Neural progenitor cell (in vitro differentiated cells): Measurements from ENCODE around the gene RUNX1. TPM values are rescaled to one million over a fixed set of nuclear protein-coding genes. Genes with fewer than 3 reads are reported as not detected.

Source experiments
- DNase-seq: peaks from one replicate; pipeline ENCODE4 v3.0.0-alpha.2; 2016; ENCODE audit warnings: low spot score
- H2AFZ ChIP-seq: fragments of 200-600 bp; sonication (generic); replicated peaks from 2 replicates; pipeline ENCODE4 v1.6.1; 2016; ENCODE audit warnings: antibody characterized with exemption
- H3F3A ChIP-seq: fragments of 200-600 bp; sonication (generic); 2 replicates; pipeline ENCODE4 v1.6.1; 2016; ENCODE audit warnings: antibody characterized with exemption, low read depth
- H3K27ac ChIP-seq: fragments of 200-600 bp; sonication (generic); 2 replicates; pipeline ENCODE4 v1.5.1; 2016; ENCODE audit warnings: mild to moderate bottlenecking
- H3K27me3 ChIP-seq: fragments of 200-600 bp; sonication (generic); 2 replicates; pipeline ENCODE4 v1.6.1; 2016; ENCODE audit warnings: mild to moderate bottlenecking, moderate library complexity
- H3K36me3 ChIP-seq: fragments of 200-600 bp; sonication (generic); 2 replicates; pipeline ENCODE4 v1.5.1; 2016
- H3K4me1 ChIP-seq: fragments of 200-600 bp; sonication (generic); 2 replicates; pipeline ENCODE4 v1.6.1; 2016; ENCODE audit warnings: mixed run types
- H3K4me2 ChIP-seq: fragments of 200-600 bp; sonication (generic); 2 replicates; pipeline ENCODE4 v1.6.1; 2016
- H3K4me3 ChIP-seq: fragments of 200-600 bp; sonication (generic); 2 replicates; pipeline ENCODE4 v1.5.1; 2016
- H3K79me2 ChIP-seq: fragments of 200-600 bp; sonication (generic); 2 replicates; pipeline ENCODE4 v1.6.1; 2016; ENCODE audit warnings: low read depth
- H3K9ac ChIP-seq: fragments of 200-600 bp; sonication (generic); 2 replicates; pipeline ENCODE4 v1.6.1; 2016
- H3K9me3 ChIP-seq: fragments of 200-600 bp; sonication (generic); 2 replicates; pipeline ENCODE4 v1.5.1; 2016; ENCODE audit warnings: low read depth
- H4K20me1 ChIP-seq: fragments of 200-600 bp; sonication (generic); 2 replicates; pipeline ENCODE4 v1.6.1; 2016; ENCODE audit warnings: low read depth
- H3K27ac Mint-ChIP-seq: 3 replicates; pipeline ENCODE4 v1.8.0; 2021; ENCODE audit warnings: mixed read lengths
- H3K27me3 Mint-ChIP-seq: 2 replicates; pipeline ENCODE4 v1.8.0; 2022; ENCODE audit warnings: low read depth, mild to moderate bottlenecking, inconsistent platforms, moderate library complexity, mixed read lengths; ENCODE audit not compliant: insufficient read depth
- H3K36me3 Mint-ChIP-seq: 3 replicates; pipeline ENCODE4 v1.8.0; 2021; ENCODE audit warnings: mixed read lengths
- H3K4me1 Mint-ChIP-seq: 3 replicates; pipeline ENCODE4 v1.8.0; 2021; ENCODE audit warnings: mixed read lengths
- H3K4me3 Mint-ChIP-seq: 3 replicates; pipeline ENCODE4 v1.8.0; 2021; ENCODE audit warnings: mild to moderate bottlenecking, moderate library complexity, mixed read lengths
- H3K9me3 Mint-ChIP-seq: 3 replicates; pipeline ENCODE4 v1.8.0; 2020; ENCODE audit warnings: mixed read lengths
- CTCF ChIP-seq: fragments of 200-600 bp; sonication (generic); IDR thresholded peaks from 2 replicates; pipeline ENCODE4 v1.5.1; 2017; ENCODE audit warnings: antibody characterized with exemption, mild to moderate bottlenecking
- EZH2 ChIP-seq: fragments of 200-600 bp; sonication (generic); IDR thresholded peaks from 2 replicates; pipeline ENCODE4 v1.6.1; 2017; ENCODE audit warnings: antibody characterized with exemption, mild to moderate bottlenecking, moderate library complexity
- EZH2phosphoT487 ChIP-seq: fragments of 200-600 bp; sonication (generic); IDR thresholded peaks from 2 replicates; pipeline ENCODE4 v1.6.1; 2017; ENCODE audit warnings: antibody characterized with exemption
- total RNA-seq: library from RNA; depleted of rRNA; stranded (reverse); fragments of >200 nt; gene quantifications from 2 replicates; pipeline ENCODE4 v1.2.3, GENCODE V29; 2015; ENCODE audit warnings: low replicate concordance

Gene RUNX1
- total RNA-seq, 1 donor from 2014 or later: 0.09 TPM

- Histone ChIP-seq H4K20me1 (no peaks in the 10 kb centered on the region), H3K36me3 (no peaks in the 10 kb centered on the region), H3K9ac (no peak overlapping the region), H3F3A (no peaks in the 10 kb centered on the region), H2AFZ (no peak overlapping the region), H3K9me3 (no peaks in the 10 kb centered on the region), H3K4me3 (no peak overlapping the region), H3K27me3 (no peaks in the 10 kb centered on the region), H3K27ac (no peak overlapping the region), H3K4me1 (no peaks in the 10 kb centered on the region), H3K79me2 (no peaks in the 10 kb centered on the region), H3K4me2 (no peak overlapping the region)
- H3K36me3 Mint-ChIP-seq: no peaks in the 10 kb centered on the region
- peaks cover 6% of the 10 kb centered on the region for H3K27me3 Mint-ChIP-seq
- H3K4me1 Mint-ChIP-seq: peaks cover 4% of the 10 kb centered on the region
- TF ChIP-seq EZH2phosphoT487: no peak
- TF ChIP-seq EZH2: no peak
- no peak for TF ChIP-seq CTCF
- no peak for DNase-seq
- no peak overlapping the region for H3K4me3 Mint-ChIP-seq
- H3K9me3 Mint-ChIP-seq: no peaks in the 10 kb centered on the region
- no peak overlapping the region for H3K27ac Mint-ChIP-seq
These were observed 305.3 kb downstream of the RUNX1 start for GRCh38 chr21:34743831-34744230.

DNA sequence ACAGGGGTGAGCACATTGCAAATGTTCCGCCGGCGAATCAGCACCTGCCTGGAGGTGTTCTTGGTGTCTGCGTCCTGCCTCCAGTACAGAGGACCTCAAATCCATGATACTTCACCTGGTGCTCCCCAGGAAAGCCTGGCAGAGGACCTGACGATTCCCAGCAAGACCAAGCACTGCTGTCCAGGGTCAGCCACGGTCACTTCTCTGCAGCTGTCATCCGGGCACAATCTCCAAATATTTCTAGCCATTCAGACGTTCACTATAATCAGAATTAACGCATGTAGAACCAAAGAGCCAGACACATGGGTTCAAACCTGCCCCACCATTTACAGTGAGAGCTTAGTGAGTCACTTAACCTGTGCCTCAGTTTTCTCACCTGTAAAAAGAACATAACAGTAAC, 305.8 kb downstream of the RUNX1 start:
- Histone ChIP-seq H2AFZ (no peak overlapping the region), H3K9me3 (no peaks in the 10 kb centered on the region), H3K4me1 (no peaks in the 10 kb centered on the region), H3K9ac (no peak overlapping the region), H3K27me3 (no peaks in the 10 kb centered on the region), H3F3A (no peaks in the 10 kb centered on the region), H3K79me2 (no peaks in the 10 kb centered on the region), H3K4me2 (no peak overlapping the region), H4K20me1 (no peaks in the 10 kb centered on the region), H3K27ac (no peak overlapping the region), H3K4me3 (no peak overlapping the region), H3K36me3 (no peaks in the 10 kb centered on the region)
- no peak overlapping the region for H3K27ac Mint-ChIP-seq
- no peaks in the 10 kb centered on the region for H3K36me3 Mint-ChIP-seq
- H3K4me1 Mint-ChIP-seq: peaks cover 4% of the 10 kb centered on the region
- no peak for DNase-seq
- no peak overlapping the region for H3K4me3 Mint-ChIP-seq
- TF ChIP-seq CTCF (no peak), EZH2 (no peak), EZH2phosphoT487 (no peak)
- H3K27me3 Mint-ChIP-seq: peaks cover 6% of the 10 kb centered on the region
- no peaks in the 10 kb centered on the region for H3K9me3 Mint-ChIP-seq

GRCh38 chr21:34740198-34740597, 308.9 kb downstream of the RUNX1 start:
- Histone ChIP-seq H3K9ac (no peak overlapping the region), H4K20me1 (no peaks in the 10 kb centered on the region), H3K4me3 (no peak overlapping the region), H3K27ac (no peak overlapping the region), H3K4me1 (no peaks in the 10 kb centered on the region), H3K27me3 (no peaks in the 10 kb centered on the region), H3K36me3 (no peaks in the 10 kb centered on the region), H3K79me2 (no peaks in the 10 kb centered on the region), H3F3A (no peaks in the 10 kb centered on the region), H3K4me2 (no peak overlapping the region), H2AFZ (no peak overlapping the region), H3K9me3 (no peaks in the 10 kb centered on the region)
- Mint-ChIP-seq H3K36me3 (no peaks in the 10 kb centered on the region), H3K27me3 (peaks cover 3% of the 10 kb centered on the region), H3K27ac (no peak overlapping the region), H3K4me3 (no peak overlapping the region), H3K4me1 (no peaks in the 10 kb centered on the region), H3K9me3 (no peaks in the 10 kb centered on the region)
- TF ChIP-seq EZH2 (no peak), EZH2phosphoT487 (no peak), CTCF (no peak)
- DNase-seq: no peak
